Measurements from ENCODE around the gene L3MBTL4.
"Not testable (repeated sequence)": the region's sequence is repeated elsewhere in the genome, so short reads cannot be mapped to it uniquely, and the experiment has no call there.

The L3MBTL4 gene

GRCh38 chr18:6086731-6087130 is 328.0 kb downstream of the L3MBTL4 start:
- DNase-seq = no peak

- no peak for DNase-seq
Measured at GRCh38 chr18:6079406-6079805, 335.3 kb downstream of the L3MBTL4 start.

GRCh38 chr18:6078877-6079276 is 335.8 kb downstream of the L3MBTL4 start:
- DNase-seq = no peak

DNA sequence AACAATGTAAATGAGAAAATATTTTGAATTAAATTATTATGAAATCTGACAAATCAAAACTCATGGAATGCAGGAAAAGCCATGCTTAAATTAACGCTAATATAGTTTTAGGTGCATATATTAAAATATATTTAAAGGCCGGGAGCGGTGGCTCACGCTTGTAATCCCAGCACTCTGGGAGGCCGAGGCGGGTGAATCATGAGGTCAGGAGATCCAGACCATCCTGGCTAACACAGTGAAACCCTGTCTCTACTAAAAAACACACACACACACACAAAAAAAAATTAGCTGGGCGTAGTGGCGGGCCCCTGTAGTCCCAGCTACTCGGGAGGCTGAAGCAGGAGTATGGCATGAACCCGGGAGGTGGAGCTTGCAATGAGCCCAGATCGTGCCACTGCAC is 342.3 kb downstream of the L3MBTL4 start:
- DNase-seq = not testable (repeated sequence)

GRCh38 chr18:6069539-6069938 is 345.2 kb downstream of the L3MBTL4 start:
- DNase-seq = no peak

GRCh38 chr18:6069103-6069502 is 345.6 kb downstream of the L3MBTL4 start:
- no peak for DNase-seq

- DNase-seq = no peak
Measured at GRCh38 chr18:6060149-6060548, 354.6 kb downstream of the L3MBTL4 start.

- no peak for DNase-seq
Measured at GRCh38 chr18:6059551-6059950, 355.2 kb downstream of the L3MBTL4 start.

DNA sequence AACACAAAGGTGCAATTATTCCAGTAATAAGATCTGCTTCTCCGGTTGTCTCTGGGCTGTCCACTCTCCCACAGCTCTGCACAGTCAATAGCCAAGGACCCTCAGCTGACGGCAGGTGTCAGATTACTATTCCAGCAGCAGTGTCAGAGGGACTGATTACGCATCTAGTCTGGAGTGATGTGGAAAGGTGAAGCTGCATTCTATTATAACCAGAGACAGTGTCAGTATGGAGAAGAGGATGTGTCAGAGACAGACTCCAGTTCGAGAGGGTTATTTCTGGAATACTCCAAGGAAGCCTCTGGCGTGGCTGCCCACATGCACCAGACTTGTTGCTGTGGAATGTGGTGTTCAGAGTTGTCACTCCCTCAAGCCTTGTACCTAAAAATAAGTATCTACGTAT is 355.8 kb downstream of the L3MBTL4 start:
- peak in 1 of 2 experiments; percentile 60 for DNase-seq

DNA sequence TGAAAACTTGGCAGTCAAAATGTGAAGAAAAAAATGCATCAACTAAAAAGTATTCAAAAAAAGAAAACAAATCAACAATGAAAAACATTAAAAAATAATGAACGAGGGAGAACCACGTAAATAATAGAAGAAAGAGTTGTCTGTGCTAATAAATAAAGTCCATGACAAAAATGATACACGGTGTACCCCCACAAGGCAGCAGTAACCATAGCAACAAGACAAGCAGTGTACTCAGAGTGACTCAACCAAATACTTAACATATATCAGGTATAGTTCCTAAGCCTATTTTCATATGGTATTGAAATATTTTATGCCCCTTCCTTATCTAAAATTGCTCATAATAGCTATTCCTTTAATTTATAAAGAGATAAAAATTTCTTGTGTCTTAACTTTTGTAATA is 357.1 kb downstream of the L3MBTL4 start:
- no peak for DNase-seq

GRCh38 chr18:6056171-6056910 is 358.4 kb downstream of the L3MBTL4 start:
- DNase-seq = no peak

DNA sequence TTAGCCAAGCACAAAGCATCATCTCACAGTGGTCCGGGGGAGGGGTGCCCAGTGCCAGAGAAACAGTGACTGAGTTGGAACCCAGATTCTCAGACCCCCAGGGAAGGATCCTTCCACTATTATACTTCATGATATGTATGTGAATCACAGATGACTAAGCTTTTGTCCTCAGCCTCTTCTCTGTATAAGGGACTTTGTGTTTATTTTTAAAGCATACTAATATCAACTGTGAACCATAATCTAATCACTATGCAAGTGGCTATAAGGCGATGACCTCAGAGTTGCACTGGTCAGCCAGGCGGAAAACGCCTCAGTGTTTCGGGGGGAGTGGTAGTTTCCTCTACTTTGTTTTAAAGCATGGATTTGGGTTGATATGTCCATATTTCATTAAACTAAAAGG is 359.0 kb downstream of the L3MBTL4 start:
- DNase-seq = no peak

DNA sequence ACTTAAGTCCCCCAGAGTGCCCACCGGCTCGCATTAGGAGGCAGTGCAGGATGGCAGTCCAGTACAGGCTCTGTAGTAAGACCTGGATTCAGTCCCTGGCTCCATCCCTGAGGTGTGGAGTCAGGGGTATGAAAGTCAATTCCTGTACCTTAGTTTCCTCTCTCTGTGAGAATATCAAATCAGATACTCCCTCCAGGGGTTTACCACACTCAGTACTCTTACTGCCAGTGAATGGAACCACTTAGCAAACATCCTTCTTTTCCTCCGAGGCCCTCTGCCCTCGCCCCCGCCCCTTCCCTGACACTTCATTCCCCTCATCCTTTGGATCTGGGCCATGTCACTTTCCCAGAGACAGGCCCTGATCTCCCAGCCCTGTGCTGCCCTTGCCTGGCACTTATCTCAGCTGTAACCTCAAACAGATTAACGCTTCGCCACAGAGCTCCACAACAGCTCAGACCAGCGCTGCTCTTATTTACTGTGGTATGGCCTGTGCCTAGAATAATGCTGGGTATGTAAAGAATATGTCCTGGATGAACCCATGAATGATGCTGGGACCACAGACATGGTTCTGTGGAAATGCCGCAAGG is 360.4 kb downstream of the L3MBTL4 start:
- no peak for DNase-seq

- no peak for DNase-seq
Measured at GRCh38 chr18:6052449-6052913, 362.2 kb downstream of the L3MBTL4 start.

DNA sequence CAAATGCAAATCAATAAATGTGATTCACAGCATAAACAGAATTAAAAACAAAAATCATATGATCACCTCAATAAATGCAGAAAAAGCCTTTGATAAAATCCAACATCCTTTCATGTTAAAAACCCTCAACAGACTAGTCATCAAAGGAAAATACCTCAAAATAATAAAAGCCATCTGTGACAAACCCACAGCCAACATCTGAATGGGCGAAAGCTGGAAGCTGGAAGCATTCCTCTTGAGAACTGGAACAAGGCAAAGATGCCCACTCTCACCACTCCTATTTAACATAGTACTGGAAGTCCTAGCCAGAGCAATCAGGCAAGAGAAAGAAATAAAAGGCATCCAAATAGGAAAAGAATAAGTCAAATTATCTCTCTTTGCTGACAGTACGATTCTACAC is 367.1 kb downstream of the L3MBTL4 start:
- DNase-seq = not testable (repeated sequence)

- no peak for DNase-seq
Measured at GRCh38 chr18:6044773-6045172, 369.9 kb downstream of the L3MBTL4 start.

DNA sequence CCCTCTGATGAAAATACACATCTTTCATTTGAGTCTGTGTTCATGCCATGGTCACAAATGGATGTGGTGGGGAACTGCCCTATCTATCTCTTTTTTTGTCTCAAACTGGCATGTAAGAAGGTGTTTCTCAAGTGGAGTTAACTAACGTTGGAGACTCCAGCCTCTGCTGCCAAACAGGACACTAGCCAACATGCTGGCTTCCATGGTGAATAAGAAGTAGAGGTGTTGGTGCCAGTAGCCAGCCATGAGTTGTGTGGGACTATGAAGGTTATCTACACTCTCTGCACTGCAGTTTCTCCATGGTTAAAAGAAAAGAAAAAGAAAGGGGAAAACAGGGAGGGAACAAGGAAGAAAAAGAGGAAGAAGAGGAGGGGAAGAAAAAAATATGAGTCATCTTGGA is 370.4 kb downstream of the L3MBTL4 start:
- DNase-seq = no peak

DNA sequence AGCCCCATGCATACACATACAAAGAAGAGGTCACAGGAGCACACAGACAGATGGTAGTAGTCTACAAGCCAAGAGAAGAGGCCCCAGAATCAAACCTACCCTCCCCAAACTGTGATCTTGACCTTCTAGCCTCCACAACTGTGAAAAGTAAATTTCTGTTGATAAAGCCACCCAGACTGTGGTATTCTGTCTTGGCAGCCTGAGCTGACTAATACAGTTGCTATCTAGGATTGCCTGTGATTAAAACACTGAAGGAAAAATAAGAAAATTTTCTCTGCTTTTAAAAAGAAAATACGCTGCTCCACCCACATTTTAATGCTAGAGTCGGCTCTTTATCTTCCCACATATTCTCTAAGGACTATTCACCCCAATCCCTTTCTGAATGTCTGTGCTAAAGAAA is 375.7 kb downstream of the L3MBTL4 start:
- no peak for DNase-seq

DNA sequence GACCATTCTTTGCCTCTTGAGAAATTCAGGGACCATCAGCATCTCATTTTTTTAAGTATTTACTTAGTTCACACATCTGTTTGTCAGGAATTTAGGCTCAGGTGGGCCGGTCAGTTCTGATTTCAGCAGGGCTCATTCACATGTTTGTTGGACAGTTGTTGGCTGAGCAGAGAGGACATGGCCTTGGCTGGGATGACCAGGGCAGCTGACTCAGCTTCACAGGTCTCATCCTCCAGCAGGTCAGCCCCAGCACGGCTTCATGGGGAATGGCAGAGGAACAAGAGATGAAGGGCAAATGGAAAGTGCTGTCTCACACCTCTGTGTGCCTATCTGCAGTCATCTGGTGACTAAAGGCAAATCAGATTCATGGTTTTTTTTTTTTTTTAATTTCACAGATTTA is 383.3 kb downstream of the L3MBTL4 start:
- DNase-seq = no peak

DNA sequence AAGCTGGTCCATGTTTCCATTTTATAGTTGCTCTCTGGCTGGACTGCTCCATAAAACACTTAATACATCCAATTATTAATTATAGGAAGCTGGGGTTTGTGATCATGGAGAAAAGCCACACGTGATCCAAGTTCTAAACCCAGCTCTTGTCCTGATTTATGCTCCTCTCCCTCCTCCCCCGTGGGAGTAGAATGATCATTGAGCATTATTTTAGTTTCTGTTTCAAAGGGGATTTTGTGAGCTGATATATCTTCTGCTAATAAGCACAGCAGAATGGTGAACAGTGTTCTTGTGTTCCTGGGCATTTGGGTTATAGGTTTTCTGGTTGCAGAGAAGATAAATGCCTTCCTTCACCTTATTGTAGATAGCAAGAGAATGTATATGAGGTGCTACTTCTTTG is 383.7 kb downstream of the L3MBTL4 start:
- DNase-seq = no peak

GRCh38 chr18:6024745-6025248 is 389.9 kb downstream of the L3MBTL4 start:
- no peak for DNase-seq

DNA sequence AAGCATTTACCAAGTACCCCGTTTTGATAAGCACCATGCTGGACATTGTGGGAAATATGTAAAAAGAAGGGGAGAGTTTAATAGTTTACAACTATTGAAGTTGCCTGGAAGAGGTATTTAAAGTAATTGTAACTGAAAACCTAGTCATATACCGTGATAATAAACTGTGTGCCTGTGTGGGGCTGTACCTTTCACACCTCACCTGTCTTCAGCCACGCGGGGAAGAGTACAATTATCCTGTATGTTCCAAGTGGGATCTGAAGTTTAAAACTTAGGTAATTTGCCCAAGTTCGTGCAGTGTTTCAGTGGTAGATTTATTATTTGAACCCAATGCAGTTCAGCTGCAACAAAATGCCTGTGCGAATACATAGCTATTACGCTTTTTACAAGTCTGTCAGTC is 391.2 kb downstream of the L3MBTL4 start:
- DNase-seq = no peak

DNA sequence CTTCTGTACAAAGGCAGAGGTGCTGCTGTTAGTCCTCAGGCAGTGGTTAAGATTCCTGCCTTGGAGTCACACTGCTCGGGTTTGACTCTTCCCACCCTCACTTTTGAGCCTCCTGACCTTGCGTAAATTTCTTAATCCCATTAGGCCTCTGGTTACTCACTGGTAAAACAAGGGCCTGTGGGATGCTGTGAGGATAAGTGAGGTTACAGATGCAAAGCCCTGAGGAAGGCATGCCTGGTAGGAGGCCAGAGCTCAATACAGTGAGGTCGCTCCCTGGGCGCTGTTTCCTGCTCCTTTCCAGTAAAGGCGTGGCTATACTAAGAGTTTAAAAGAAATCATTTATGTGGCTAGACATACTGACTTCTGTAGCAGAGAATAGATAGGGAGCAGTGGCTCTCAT is 391.9 kb downstream of the L3MBTL4 start:
- DNase-seq = peak in 1 of 2 experiments; percentile 28

DNA sequence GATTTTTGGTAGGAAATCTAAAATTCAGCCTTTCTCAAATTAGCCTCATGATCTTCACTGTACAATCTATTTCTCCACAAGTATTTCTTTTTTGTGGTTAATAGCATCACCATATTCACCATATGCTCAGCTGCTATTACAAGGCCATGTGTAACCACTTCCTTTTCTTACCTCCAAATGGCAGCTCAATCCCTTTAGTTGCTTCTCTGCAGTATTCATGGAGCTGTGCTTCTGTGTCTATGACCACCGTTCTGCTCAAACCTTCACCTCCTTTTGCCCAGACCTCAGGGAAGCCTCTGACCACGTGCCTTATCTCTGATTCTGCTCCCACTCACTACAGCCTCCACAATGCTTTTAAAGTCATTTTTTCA is 392.7 kb downstream of the L3MBTL4 start:
- DNase-seq = no peak

Measured in NCI-H524 (cell line).